ENCODE measurements around the gene ZSWIM4.
"Not testable (repeated sequence)": the region's sequence is repeated elsewhere in the genome, so short reads cannot be mapped to it uniquely, and the experiment has no call there.

The ZSWIM4 gene

GRCh38 chr19:13794757-13795589, at the start of gene ZSWIM4:
ZSWIM4 (plus strand) TSS chr19:13795443; CDS start chr19:13795649, 206 bp downstream.
- TF ChIP-seq CTCF (IDR thresholded peaks at IDR 0.05): no peak
- peak within 1 kb of the TSS; percentile 93 to 99 for H3K27ac ChIP-seq
- peak; percentile 99 for DNase-seq (ENCODE audit: low spot score)
- peak within 1 kb of the TSS; percentile 94 for H3K4me3 ChIP-seq

GRCh38 chr19:13747098-13747453, 48.2 kb upstream of the ZSWIM4 start:
- H3K27ac ChIP-seq: peak overlapping the region; percentile 83 to 95
- TF ChIP-seq CTCF (IDR thresholded peaks at IDR 0.05): no peak
- peak overlapping the region; percentile 74 for H3K4me3 ChIP-seq
- DNase-seq (ENCODE audit: low spot score): no peak

- Histone ChIP-seq H3K27ac (peak overlapping the region; percentile 83 to 95), H3K4me3 (peak overlapping the region; percentile 74)
- TF ChIP-seq CTCF (IDR thresholded peaks at IDR 0.05): no peak
- no peak for DNase-seq (ENCODE audit: low spot score)
Measured at GRCh38 chr19:13748169-13748828, 46.9 kb upstream of the ZSWIM4 start.

- no peak overlapping the region for H3K4me3 ChIP-seq
- no peak for DNase-seq (ENCODE audit: low spot score)
- no peak for TF ChIP-seq CTCF (IDR thresholded peaks at IDR 0.05)
- no peak overlapping the region for H3K27ac ChIP-seq
Measured at GRCh38 chr19:13751436-13751835, 43.8 kb upstream of the ZSWIM4 start.

GRCh38 chr19:13753622-13754021, 41.6 kb upstream of the ZSWIM4 start:
- H3K27ac ChIP-seq; H3K4me3 ChIP-seq; DNase-seq (ENCODE audit: low spot score): not testable (repeated sequence)

- DNase-seq (ENCODE audit: low spot score): no peak
- TF ChIP-seq CTCF (IDR thresholded peaks at IDR 0.05): no peak
- Histone ChIP-seq H3K4me3 (no peak overlapping the region), H3K27ac (no peak overlapping the region)
Measured at GRCh38 chr19:13756210-13756609, 39.0 kb upstream of the ZSWIM4 start.

- Histone ChIP-seq H3K4me3 (no peak overlapping the region), H3K27ac (no peak overlapping the region)
- no peak for TF ChIP-seq CTCF (IDR thresholded peaks at IDR 0.05)
- DNase-seq (ENCODE audit: low spot score): no peak
Measured at GRCh38 chr19:13757805-13758772, 37.2 kb upstream of the ZSWIM4 start.

Measured in coronary artery (tissue), 2 donors.